Activated CD4-positive, alpha-beta T cell treated with anti-CD3 and anti-CD28 coated beads for 1 hour (primary cell): ENCODE measurements around the gene MRM2.

ENCODE experiments used
- DNase-seq: peaks from one replicate; pipeline ENCODE4 v3.0.0-alpha.2; 2020

Gene MRM2

GRCh38 chr7:2264158-2264557 is 22.2 kb upstream of the MRM2 start:
- no peak for DNase-seq

DNA sequence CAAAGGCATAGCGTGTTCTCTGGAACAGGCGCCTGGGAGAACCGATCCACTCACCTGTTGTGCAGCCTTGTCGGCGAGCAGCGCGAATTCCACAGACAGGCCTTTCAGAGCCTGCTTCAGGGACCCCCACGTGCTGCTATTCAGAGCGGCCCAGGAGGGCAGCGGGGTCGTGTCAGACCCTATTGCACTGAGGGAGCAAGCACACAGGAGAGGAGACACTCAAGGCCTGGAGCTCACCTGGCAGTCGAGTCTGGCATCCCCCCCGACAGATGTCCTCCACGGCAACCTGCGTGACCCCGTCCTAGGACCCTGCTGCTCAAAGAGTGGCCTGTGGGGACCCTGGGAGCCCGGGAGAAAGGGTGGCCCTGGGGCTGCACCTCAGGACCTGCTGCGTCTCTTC is 21.2 kb upstream of the MRM2 start:
- DNase-seq, result no peak

GRCh38 chr7:2261611-2262010 is 19.6 kb upstream of the MRM2 start:
- peak; percentile 47 for DNase-seq

DNA sequence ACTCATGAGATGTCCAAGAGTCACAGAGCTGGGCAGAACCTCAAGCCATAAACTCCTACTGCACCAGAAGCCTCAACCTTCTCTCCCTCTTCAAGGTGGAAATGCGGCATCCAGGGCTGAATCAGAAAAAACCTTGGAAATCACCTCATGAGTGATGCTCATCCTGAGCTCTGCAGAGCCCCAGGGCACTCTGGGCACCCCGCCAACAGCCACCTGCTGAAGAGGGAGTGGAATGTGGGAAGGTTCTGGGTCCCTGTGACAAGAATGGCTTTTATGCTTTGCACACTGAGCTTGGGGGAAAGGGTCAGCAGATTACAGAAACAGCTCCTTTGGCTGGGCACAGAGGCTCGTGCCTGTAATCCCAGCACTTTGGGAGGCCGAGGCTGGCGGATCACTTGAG is 18.8 kb upstream of the MRM2 start:
- no peak for DNase-seq

DNA sequence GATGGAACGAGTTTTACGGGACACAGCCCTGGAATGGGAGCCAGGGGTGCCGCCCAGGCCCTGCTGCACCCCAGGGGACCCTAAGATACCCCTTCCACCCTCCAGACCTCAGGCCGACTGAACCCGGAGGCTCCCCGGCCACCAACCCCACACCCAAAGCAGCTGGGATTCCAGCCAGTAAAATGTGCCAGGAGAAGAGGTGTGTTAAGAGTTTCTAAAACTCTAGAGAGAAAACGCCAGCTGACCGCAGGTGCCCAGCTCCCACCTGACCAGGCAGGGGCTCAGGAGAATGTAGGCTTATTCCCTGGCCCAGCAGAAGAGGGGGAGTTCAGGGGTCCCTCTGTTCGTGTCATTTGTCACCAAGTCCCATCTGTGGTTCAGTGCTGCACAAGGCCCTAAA is 17.5 kb upstream of the MRM2 start:
- DNase-seq, result no peak

DNA sequence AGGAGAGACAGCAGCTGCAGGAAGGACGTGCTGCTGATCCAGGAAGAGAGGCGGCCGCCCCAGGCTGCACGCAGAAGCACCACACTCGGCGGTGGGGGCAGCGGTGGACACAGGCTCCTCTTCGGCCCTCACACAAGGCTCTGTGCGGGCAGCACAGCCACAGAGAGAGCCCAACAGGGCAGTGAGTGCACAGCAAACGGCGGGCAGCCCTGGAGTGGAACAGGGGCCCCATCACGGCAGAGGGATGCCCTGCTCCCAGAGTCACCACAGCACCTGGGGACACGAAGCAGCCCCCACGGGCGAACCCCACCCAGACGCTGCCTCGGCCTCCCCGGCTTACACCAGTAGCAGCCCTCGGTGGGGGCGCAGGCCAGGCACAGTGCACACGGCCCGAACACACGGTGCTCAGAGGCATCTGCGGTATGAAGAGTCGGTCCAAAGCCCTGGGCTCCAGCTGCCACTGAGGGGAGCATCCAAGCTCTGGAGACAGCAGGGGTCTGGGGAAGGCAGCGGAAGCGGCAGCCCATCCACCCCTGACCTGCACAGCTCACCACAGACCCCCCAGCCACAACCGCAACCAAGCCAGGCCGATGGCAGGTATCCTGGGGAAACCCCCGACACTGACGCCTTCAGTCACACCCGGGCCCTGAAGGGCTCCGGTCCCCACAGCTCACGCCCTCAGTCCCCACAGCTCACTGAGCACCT is 16.8 kb upstream of the MRM2 start:
- no peak for DNase-seq

DNA sequence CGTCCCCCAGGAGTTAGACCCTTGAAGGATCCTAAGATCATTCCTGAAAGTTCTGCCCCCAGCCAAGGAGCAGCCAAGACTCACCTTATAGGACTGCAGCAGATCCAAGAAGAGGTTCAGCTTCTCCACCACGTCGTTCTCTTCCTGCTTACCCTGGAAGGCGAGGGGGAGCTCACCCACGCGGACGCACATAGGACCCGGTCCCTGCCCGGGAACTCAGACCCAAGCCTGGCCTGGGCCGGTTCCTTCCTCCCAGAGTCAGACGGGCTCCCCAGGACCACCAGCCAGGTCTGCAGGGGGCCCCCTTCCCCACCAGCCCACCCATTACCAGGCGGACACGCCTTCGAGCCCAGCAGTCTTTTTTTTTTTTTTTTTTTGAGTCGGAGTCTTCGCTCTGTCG is 15.6 kb upstream of the MRM2 start:
- DNase-seq, result no peak

- no peak for DNase-seq
Measured at GRCh38 chr7:2257046-2257551, 15.1 kb upstream of the MRM2 start.

DNA sequence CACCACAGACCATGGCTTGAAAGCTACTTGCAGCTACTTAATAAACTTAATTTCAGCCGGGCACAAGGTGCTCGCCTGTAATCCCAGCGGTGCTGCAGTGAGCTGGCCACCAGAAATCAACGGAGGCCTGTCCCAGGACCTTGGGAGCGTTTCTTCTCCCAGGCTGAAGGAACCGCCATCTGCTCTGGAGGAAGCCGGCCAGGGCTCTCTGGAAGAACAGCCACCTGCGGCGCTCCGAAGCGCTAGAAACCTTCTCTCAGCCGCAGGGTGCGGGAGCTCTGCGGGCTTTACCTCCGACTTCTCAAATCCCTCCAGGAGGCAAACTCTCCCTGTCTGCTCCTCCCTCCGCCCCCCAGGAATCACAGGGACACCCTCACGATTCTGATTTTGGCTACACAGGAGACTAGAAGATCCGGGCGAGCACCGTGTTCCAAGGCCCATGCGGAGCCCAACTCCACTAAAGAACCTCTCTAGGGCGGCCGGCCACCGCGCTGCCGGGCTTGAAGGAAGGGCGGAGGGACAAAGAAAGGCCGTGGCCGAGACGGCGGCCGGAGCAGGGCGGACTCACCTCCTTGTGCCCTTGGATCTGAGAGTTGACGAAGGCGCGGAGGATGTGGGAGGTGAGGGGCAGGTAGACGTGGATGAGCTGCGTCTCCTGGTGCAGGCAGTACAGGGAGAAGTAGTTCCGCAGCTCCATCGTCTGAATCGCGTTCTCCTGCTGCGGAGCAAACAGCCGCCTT is 14.5 kb upstream of the MRM2 start:
- no peak for DNase-seq

DNA sequence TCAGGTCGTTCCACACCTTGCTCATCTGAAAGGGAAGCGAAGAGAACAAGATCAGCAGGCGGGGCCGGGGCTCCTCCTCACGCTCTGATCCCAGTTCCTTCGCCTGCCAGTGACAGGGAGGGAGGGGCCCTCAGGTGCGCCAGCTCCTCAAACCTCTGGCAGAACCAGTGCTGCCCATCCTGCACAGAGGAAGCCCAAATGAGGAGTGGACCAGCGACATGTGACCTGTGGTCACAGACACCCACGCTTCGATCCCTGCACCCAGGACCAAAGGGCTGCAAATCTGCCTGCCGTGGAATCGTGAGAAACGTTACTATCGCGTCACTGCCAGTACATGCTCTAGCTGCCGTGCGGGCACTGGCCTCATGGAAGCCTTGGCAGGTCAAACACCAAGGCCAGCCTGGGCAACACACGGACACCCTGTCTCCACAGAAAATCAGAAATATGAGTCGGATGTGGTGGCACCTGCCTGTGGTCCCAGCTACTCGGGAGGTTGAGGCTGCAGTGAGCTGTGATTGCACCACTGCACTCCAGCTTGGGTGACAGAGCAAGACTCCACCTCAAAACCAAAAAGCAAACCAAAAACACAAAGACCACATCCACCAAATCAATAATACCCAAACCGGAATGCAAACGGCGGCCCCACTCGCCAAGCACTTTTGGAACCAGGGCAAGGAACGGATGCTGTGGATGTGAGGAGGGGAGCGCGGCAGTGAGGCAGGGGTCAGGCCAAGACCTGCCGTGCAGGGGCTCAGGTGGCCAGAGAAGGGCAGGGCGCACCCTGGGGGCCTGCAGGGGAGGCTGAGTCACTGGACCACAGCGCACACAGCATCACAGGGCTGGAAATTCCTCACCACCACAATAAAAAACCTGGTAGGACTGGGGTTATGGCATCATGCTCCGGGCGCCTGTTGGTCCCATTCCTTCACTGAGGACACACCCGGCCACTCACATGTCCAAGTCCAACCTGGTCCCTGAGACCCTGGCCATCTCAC is 13.4 kb upstream of the MRM2 start:
- DNase-seq, result no peak

- DNase-seq, result no peak
Measured at GRCh38 chr7:2254429-2255144, 12.6 kb upstream of the MRM2 start.

DNA sequence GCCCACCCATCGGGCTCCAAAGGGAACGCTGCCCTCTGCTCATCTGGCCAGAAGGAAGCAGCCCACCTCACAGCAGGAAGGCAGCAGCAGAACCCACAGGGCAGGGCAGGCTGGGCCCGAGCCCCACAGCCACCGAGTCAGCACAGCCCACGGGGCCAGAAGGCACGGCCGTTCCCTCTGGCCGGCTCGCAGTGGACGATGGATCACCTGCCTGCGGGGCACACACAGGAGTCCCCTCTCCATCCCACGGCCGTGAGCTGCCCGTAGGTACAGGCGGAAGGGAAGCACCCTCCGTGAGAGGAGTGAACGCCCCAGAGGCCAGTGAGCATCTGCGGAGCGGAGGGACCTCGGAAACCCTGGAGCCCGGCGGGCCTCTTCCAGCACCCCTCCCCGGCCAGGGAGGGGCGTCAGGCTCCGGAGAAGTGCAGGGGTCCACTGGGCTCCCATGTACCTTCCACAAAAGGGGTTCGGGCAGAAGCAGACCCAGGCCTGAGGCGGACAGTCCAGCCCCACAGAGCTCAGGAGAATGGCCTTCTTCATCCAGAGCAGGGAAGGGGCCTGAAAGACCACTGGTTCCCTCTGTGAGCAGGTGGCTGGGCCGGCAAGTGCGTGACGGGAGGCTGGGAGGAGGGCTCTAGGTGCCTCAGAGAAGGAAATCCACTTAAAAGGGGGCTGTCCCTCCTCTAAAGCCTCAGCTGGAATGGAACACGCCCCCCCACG is 11.7 kb upstream of the MRM2 start:
- DNase-seq, result no peak

- DNase-seq, result no peak
Measured at GRCh38 chr7:2253021-2253420, 11.0 kb upstream of the MRM2 start.

GRCh38 chr7:2251841-2252771 is 10.1 kb upstream of the MRM2 start:
- no peak for DNase-seq

DNA sequence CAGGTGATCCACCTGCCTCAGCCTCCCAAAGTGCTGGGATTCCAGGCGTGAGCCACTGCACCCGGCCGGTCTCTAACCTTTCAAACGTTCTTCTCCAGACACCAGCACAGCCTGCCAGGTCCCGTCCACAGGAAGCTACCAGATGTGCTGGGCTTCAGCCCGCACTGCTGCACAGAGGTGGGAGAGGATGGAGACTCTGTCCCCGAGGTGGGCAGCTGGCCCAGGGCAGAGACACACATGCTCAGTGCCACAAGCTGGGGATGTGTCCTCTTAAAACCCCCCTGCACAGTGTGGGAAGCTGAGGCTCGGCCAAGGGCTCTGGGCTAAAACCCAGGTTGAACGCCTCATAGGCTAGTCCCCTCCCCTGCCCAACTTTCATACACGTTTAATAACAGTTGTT is 9.4 kb upstream of the MRM2 start:
- no peak for DNase-seq

- no peak for DNase-seq
Measured at GRCh38 chr7:2249744-2250323, 7.8 kb upstream of the MRM2 start.

GRCh38 chr7:2248984-2249694 is 7.1 kb upstream of the MRM2 start:
- DNase-seq, result no peak

DNA sequence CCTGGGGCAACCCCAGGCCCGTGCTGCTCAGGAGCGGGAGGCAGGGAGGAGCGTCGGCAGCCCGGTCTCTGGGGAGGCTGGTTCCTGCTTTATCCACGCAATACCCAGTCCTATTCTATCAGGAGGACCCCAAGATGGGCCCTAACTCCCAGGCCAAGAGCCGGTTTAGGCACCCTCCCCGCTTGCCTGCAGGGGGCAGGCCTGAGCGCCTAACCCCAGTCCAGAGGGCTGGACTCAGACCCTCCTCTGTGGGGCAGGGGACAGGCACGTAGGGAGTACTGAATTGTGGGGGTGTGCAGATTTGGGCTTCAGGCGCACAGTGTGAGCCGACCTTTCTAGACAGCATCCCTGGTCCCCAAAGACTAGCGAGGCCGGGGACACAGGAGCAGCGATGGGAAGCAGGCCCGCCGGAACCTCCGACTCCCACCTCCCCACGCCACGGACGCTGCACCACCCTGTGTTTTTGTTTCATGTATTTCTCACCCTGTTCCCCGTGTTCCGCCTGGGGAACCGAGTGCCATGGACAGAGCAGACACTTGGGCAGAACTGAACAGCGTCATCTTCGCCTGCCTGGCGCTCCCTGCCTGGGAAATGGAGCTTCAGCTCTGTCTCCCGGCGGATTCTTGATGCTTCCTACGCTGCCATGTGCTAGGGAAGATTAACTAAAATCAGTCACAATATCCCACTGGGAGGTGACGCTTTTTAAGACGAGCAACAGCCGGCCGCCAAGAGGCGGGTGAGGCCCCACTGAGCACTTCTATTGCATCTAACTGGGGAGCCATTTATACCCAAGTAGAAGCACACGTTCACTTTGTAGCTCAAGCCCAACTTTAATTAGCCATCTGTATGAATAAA is 5.4 kb upstream of the MRM2 start:
- no peak for DNase-seq
